Lower leg skin (tissue), 3 donors: Measurements from ENCODE around the gene MAS1.
"Not testable (repeated sequence)": the region's sequence is repeated elsewhere in the genome, so short reads cannot be mapped to it uniquely, and the experiment has no call there.

Experiments used
- CTCF ChIP-seq, 3 donors: fragments of 450-650 bp; IDR thresholded peaks; one replicate each; pipeline ENCODE4 v1.5.1; 2016; ENCODE audit warnings: antibody characterized with exemption in 3 of 3, mild to moderate bottlenecking in 3 of 3, moderate library complexity in 2 of 3
- POLR2A ChIP-seq, 2 donors: fragments of 450-650 bp; IDR thresholded peaks; one replicate each; pipeline ENCODE4 v1.6.1; 2016 to 2017; ENCODE audit warnings: antibody characterized with exemption in 2 of 2, mild to moderate bottlenecking in 1 of 2, moderate library complexity in 1 of 2

GRCh38 chr6:159863341-159863740 lies 27.4 kb upstream of the MAS1 start:
- TF ChIP-seq CTCF (IDR thresholded peaks at IDR 0.05), result peak in 1 of 3 donors; percentile 7
- not testable (repeated sequence) for TF ChIP-seq POLR2A (IDR thresholded peaks at IDR 0.05)
